SKM-1 (cell line): ENCODE data around the gene ADAMTS2.

Source experiments
- DNase-seq: peaks from one replicate; lab custom pipeline; 2025; ENCODE audit not compliant: unreplicated experiment; lab: John Stamatoyannopoulos, UW

ADAMTS2 gene

GRCh38 chr5:179268966-179269693, 76.1 kb downstream of the ADAMTS2 start:
- DNase-seq: no peak

- DNase-seq: no peak
These were observed 76.8 kb downstream of the ADAMTS2 start for GRCh38 chr5:179268399-179268952.

GRCh38 chr5:179267671-179268083, 77.6 kb downstream of the ADAMTS2 start:
- DNase-seq: no peak

- no peak for DNase-seq
These were observed 78.1 kb downstream of the ADAMTS2 start for GRCh38 chr5:179267071-179267670.

- no peak for DNase-seq
These were observed 78.8 kb downstream of the ADAMTS2 start for GRCh38 chr5:179266291-179267070.

GRCh38 chr5:179265514-179266290, 79.6 kb downstream of the ADAMTS2 start:
- DNase-seq: no peak

GRCh38 chr5:179264783-179265513, 80.3 kb downstream of the ADAMTS2 start:
- no peak for DNase-seq

GRCh38 chr5:179264053-179264782, 81.0 kb downstream of the ADAMTS2 start:
- no peak for DNase-seq

GRCh38 chr5:179263391-179264052, 81.7 kb downstream of the ADAMTS2 start:
- no peak for DNase-seq

- DNase-seq: no peak
These were observed 82.9 kb downstream of the ADAMTS2 start for GRCh38 chr5:179262126-179262920.

- DNase-seq: no peak
These were observed 83.7 kb downstream of the ADAMTS2 start for GRCh38 chr5:179261301-179262125.

GRCh38 chr5:179260324-179261070, 84.8 kb downstream of the ADAMTS2 start:
- no peak for DNase-seq

GRCh38 chr5:179259731-179260323, 85.4 kb downstream of the ADAMTS2 start:
- no peak for DNase-seq

- no peak for DNase-seq
These were observed 86.1 kb downstream of the ADAMTS2 start for GRCh38 chr5:179258922-179259730.
